ENCODE measurements around the gene EPHA1. TPM values are rescaled to one million over a fixed set of nuclear protein-coding genes. Genes with fewer than 3 reads are reported as not detected.

The EPHA1 gene
- total RNA-seq, 1 donor from 2014 or later, result 2.6 TPM

DNA sequence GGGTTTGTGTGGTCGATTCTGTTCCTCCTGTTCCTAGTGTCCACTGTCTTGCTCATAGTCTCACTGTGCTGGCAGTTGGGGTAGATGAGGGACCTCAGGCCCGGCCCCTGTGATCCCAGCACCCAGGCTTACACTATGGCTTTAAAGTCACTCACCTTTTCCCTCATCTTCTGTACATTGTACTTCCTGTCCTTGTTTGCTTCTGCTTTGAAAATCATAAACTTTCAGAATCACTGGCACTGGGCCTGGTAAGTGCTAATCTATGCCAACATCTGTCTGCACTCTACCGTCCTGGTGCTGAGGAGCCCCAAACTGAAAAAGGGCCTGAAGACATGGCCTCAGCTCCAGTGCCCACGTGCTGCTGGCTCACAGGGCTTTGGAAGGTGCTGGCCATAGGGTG, 28.9 kb upstream of the EPHA1 start:
- no peak overlapping the region for H3K27ac Mint-ChIP-seq (ENCODE audit: unreplicated experiment)
- Histone ChIP-seq H3K27me3 (ENCODE audit: insufficient read depth, low read length) (no peaks in the 10 kb centered on the region), H4K20me1 (ENCODE audit: insufficient read depth, low read length) (no peaks in the 10 kb centered on the region), H2AFZ (ENCODE audit: low read depth, low read length) (no peak overlapping the region), H3K9me3 (ENCODE audit: insufficient read depth, low read depth, low read length) (no peaks in the 10 kb centered on the region), H3K36me3 (ENCODE audit: insufficient read depth, low read length) (no peaks in the 10 kb centered on the region), H3K4me3 (ENCODE audit: insufficient read depth, low read depth, low read length) (no peak overlapping the region), H3K27ac (ENCODE audit: low read depth, low read length) (no peak overlapping the region), H3K9ac (ENCODE audit: low read length) (no peak overlapping the region), H3K4me2 (ENCODE audit: low read length) (no peak overlapping the region), H3K4me1 (ENCODE audit: insufficient read depth, low read length) (no peaks in the 10 kb centered on the region), H3K79me2 (ENCODE audit: insufficient read depth, low read length) (no peaks in the 10 kb centered on the region)
- TF ChIP-seq EZH2 (IDR thresholded peaks at IDR 0.05; ENCODE audit: insufficient read depth, low read length) (no peak), CTCF (IDR thresholded peaks at IDR 0.05; ENCODE audit: insufficient read depth, low read depth, low read length) (no peak)
- no peaks in the 10 kb centered on the region for H3K9me3 Mint-ChIP-seq (ENCODE audit: unreplicated experiment)
- DNase-seq (ENCODE audit: low read depth) (no peak), FAIRE-seq (no peak)
- H3K4me1 Mint-ChIP-seq (ENCODE audit: low read depth, unreplicated experiment), result no peaks in the 10 kb centered on the region
- peaks cover 15% of the 10 kb centered on the region for H3K27me3 Mint-ChIP-seq (ENCODE audit: low read depth, unreplicated experiment)
- no peak overlapping the region for H3K4me3 Mint-ChIP-seq (ENCODE audit: unreplicated experiment)
- H3K36me3 Mint-ChIP-seq (ENCODE audit: low read depth, unreplicated experiment), result no peaks in the 10 kb centered on the region

- H3K27me3 ChIP-seq (ENCODE audit: insufficient read depth, low read length), result no peaks in the 10 kb centered on the region
- no peaks in the 10 kb centered on the region for H3K36me3 Mint-ChIP-seq (ENCODE audit: low read depth, unreplicated experiment)
- no peak overlapping the region for H3K27ac Mint-ChIP-seq (ENCODE audit: unreplicated experiment)
- H3K9me3 ChIP-seq (ENCODE audit: insufficient read depth, low read depth, low read length), result no peaks in the 10 kb centered on the region
- H3K36me3 ChIP-seq (ENCODE audit: insufficient read depth, low read length), result no peaks in the 10 kb centered on the region
- H3K4me3 Mint-ChIP-seq (ENCODE audit: unreplicated experiment), result no peak overlapping the region
- H3K4me1 Mint-ChIP-seq (ENCODE audit: low read depth, unreplicated experiment), result no peaks in the 10 kb centered on the region
- H3K9me3 Mint-ChIP-seq (ENCODE audit: unreplicated experiment), result no peaks in the 10 kb centered on the region
- no peaks in the 10 kb centered on the region for H4K20me1 ChIP-seq (ENCODE audit: insufficient read depth, low read length)
- no peak overlapping the region for H3K4me3 ChIP-seq (ENCODE audit: insufficient read depth, low read depth, low read length)
- TF ChIP-seq CTCF (IDR thresholded peaks at IDR 0.05; ENCODE audit: insufficient read depth, low read depth, low read length), result no peak
- no peaks in the 10 kb centered on the region for H3K79me2 ChIP-seq (ENCODE audit: insufficient read depth, low read length)
- no peak overlapping the region for H3K9ac ChIP-seq (ENCODE audit: low read length)
- no peak overlapping the region for H3K27ac ChIP-seq (ENCODE audit: low read depth, low read length)
- H3K4me1 ChIP-seq (ENCODE audit: insufficient read depth, low read length), result no peaks in the 10 kb centered on the region
- H3K27me3 Mint-ChIP-seq (ENCODE audit: low read depth, unreplicated experiment), result peaks cover 15% of the 10 kb centered on the region
- H3K4me2 ChIP-seq (ENCODE audit: low read length), result no peak overlapping the region
- no peak for DNase-seq (ENCODE audit: low read depth)
- H2AFZ ChIP-seq (ENCODE audit: low read depth, low read length), result no peak overlapping the region
- no peak for FAIRE-seq
Measured at GRCh38 chr7:143436325-143436946, 27.8 kb upstream of the EPHA1 start.

DNA sequence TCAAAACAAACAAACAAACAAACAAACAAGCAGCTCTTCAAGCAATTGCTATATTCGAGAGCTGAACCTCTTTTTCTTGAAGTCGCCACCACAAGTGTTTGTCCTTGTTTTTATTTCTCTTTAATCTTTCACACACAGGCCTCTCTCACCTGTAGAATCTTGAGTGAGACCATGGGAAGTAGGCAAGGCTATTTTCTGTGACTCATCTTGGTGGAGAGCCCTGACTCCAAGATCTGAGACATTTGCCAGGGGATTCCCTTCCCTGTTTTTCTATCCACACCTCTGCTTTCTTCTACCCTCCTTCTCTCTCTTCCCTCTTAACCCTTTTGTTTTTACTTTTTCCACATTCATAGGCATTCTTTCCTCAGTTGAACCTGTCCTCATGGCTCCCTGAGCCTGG, 26.6 kb upstream of the EPHA1 start:
- Mint-ChIP-seq H3K36me3 (ENCODE audit: low read depth, unreplicated experiment) (no peaks in the 10 kb centered on the region), H3K4me3 (ENCODE audit: unreplicated experiment) (no peak overlapping the region), H3K27ac (ENCODE audit: unreplicated experiment) (no peak overlapping the region), H3K9me3 (ENCODE audit: unreplicated experiment) (no peaks in the 10 kb centered on the region), H3K27me3 (ENCODE audit: low read depth, unreplicated experiment) (peaks cover 12% of the 10 kb centered on the region), H3K4me1 (ENCODE audit: low read depth, unreplicated experiment) (no peaks in the 10 kb centered on the region)
- Histone ChIP-seq H3K27me3 (ENCODE audit: insufficient read depth, low read length) (no peaks in the 10 kb centered on the region), H3K9ac (ENCODE audit: low read length) (no peak overlapping the region), H3K4me3 (ENCODE audit: insufficient read depth, low read depth, low read length) (no peak overlapping the region), H2AFZ (ENCODE audit: low read depth, low read length) (no peak overlapping the region), H3K4me2 (ENCODE audit: low read length) (no peak overlapping the region), H3K36me3 (ENCODE audit: insufficient read depth, low read length) (no peaks in the 10 kb centered on the region), H3K4me1 (ENCODE audit: insufficient read depth, low read length) (no peaks in the 10 kb centered on the region), H3K27ac (ENCODE audit: low read depth, low read length) (no peak overlapping the region), H3K9me3 (ENCODE audit: insufficient read depth, low read depth, low read length) (no peaks in the 10 kb centered on the region), H3K79me2 (ENCODE audit: insufficient read depth, low read length) (no peaks in the 10 kb centered on the region), H4K20me1 (ENCODE audit: insufficient read depth, low read length) (no peaks in the 10 kb centered on the region)
- FAIRE-seq (no peak), DNase-seq (ENCODE audit: low read depth) (no peak)
- TF ChIP-seq EZH2 (IDR thresholded peaks at IDR 0.05; ENCODE audit: insufficient read depth, low read length), result no peak
- no peak for TF ChIP-seq CTCF (IDR thresholded peaks at IDR 0.05; ENCODE audit: insufficient read depth, low read depth, low read length)

Data from astrocyte (in vitro differentiated cells and primary cell).